ENCODE measurements around the gene PPP2R2C.

The PPP2R2C gene

DNA sequence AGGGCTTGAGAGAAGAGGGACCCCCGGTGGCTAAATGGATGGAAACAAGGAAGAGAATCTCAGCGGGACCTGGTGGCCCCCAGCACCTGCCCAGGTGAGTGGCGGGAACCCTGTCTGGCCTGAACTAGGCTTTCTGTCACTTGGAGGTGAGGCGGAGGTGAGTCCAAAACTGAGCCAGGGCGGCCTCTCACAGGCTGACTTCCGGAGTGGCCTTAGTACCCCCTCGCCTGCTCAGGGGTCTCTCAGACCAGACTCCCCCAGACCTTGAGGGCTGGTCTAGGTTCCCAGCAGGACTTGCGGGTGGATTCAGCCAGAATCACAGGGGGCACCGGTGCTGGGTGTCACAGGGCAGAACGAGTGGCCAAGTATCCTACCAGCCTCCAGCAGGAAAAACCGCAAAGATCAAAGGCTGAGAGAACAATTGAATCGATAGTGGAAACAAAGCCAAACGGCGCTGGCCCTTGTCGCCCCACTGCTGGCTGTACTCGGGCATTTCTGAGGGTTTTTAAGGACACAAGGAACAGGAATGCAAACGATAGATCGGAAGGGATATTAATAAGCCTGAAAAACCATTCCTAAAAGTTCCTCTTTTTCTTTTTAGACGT is 135.0 kb downstream of the PPP2R2C start:
- no peak overlapping the region for H3K27ac Mint-ChIP-seq
- H3K4me3 Mint-ChIP-seq, result no peak overlapping the region
- peaks cover 28% of the 10 kb centered on the region for H3K27me3 Mint-ChIP-seq
- no peaks in the 10 kb centered on the region for H3K9me3 Mint-ChIP-seq (ENCODE audit: low read depth)
- H3K36me3 Mint-ChIP-seq, result no peaks in the 10 kb centered on the region
- H3K4me1 Mint-ChIP-seq (ENCODE audit: low read depth), result peaks cover 13% of the 10 kb centered on the region

- Mint-ChIP-seq H3K4me1 (ENCODE audit: low read depth) (peaks cover 13% of the 10 kb centered on the region), H3K27me3 (peaks cover 25% of the 10 kb centered on the region), H3K36me3 (no peaks in the 10 kb centered on the region), H3K4me3 (no peak overlapping the region), H3K9me3 (ENCODE audit: low read depth) (no peaks in the 10 kb centered on the region), H3K27ac (no peak overlapping the region)
Observed at GRCh38 chr4:6336166-6336565, 136.2 kb downstream of the PPP2R2C start.

DNA sequence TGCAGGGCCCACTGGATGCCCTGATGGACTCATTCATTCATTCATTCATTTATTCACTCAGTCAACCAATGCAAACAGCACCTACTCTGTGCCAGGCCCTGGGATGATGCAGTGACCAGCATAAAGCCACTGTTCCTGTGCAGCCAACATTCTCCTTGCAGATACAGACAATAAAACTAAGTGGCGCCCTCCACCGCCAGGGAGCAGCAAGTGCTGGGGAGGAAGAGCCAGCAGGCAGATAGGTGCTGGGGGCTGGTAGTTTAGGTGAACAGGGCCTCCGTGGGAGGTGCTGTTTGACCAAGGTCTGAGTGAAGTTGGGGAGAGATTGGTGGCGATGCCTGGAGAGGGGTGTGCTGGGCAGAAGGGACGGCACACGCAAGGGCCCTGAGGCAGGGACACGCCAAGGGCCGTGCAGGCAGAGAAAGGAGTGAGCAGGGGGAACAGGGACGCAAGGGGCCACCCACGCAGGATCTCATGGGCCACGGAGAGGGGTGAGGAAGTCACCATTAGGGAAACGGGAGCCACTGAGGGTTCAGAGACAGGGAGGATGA is 137.3 kb downstream of the PPP2R2C start:
- no peaks in the 10 kb centered on the region for H3K36me3 Mint-ChIP-seq
- peaks cover 21% of the 10 kb centered on the region for H3K27me3 Mint-ChIP-seq
- no peak overlapping the region for H3K4me3 Mint-ChIP-seq
- H3K27ac Mint-ChIP-seq, result no peak overlapping the region
- no peaks in the 10 kb centered on the region for H3K9me3 Mint-ChIP-seq (ENCODE audit: low read depth)
- peaks cover 13% of the 10 kb centered on the region for H3K4me1 Mint-ChIP-seq (ENCODE audit: low read depth)

DNA sequence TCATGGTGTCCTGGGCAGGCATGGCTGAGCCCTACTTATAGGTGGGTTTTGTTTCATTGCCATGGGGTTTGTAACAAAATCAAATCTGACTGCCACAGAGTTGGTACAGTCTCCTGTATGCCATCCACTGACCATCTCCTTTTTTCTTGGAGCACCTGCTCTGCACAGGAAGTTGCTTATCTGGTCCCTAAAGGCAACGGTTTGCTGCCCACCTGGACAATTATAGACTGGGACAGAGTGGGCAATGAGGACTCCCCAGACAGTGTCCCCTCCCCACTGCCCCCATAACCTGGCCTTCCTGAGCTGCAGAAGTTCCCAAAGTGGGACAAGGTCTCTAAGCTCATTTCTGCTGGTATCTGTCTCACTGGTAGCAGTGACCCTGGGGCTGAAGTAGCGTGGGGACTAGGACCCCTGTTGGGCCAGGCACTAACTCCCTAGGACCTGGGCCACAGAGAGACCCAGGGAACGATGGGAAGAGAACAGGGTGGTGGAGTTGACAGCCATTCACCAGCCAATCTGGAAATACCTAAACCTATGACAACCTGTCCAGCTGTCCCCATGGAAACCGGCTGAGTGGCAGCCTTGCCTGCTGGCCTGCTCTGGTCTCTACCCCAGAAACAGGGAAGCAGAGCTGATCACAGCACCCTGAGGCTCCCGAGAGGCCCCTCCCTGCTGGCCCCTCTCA is 138.1 kb downstream of the PPP2R2C start:
- H3K27me3 Mint-ChIP-seq, result peaks cover 21% of the 10 kb centered on the region
- peaks cover 13% of the 10 kb centered on the region for H3K4me1 Mint-ChIP-seq (ENCODE audit: low read depth)
- H3K27ac Mint-ChIP-seq, result no peak overlapping the region
- no peaks in the 10 kb centered on the region for H3K9me3 Mint-ChIP-seq (ENCODE audit: low read depth)
- no peaks in the 10 kb centered on the region for H3K36me3 Mint-ChIP-seq
- no peak overlapping the region for H3K4me3 Mint-ChIP-seq

DNA sequence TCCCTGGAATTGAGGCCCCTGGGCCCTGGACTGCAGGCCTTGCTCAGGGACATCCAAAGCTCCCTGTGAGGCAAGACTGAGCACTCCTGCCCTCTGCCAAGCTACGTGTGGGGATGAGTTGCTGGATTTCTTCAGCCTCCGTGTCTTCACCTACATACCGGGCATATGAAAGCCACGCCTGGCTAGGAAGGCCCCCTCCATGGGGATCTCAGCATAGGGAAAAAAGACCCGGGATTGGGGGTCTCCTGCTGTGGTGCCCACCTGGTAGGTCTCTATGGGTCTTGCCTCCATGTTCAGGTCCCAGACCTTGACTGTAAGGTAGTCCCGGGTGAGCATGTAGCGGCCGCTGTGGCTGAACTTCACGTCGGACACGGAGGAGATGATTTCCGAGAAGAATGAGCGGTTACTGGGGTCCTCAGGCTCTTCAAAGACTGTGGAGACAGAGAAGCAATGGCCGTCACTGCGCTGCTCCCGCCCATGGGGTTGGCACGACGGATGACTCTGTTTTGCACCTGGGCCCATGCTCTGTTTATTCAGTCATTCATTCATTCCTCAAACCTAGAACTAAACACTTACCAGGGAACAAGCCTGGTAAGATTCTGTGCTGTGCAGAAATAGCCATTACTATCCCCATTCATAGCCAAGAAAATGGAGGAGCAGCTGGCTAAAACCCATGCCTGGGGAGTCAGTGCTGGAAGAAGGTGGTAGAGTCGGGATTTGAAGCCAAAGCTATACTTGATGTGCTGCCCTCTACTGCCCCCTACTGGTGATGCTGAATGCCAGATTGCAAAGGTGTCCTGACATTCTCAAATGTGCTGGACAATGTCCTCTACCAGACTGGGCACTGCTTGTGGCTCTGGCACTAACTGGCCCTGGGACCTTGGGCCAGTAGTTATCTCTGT is 138.9 kb downstream of the PPP2R2C start:
- H3K27me3 Mint-ChIP-seq, result peaks cover 18% of the 10 kb centered on the region
- H3K4me3 Mint-ChIP-seq, result no peak overlapping the region
- no peaks in the 10 kb centered on the region for H3K36me3 Mint-ChIP-seq
- no peak overlapping the region for H3K27ac Mint-ChIP-seq
- H3K9me3 Mint-ChIP-seq (ENCODE audit: low read depth), result no peaks in the 10 kb centered on the region
- H3K4me1 Mint-ChIP-seq (ENCODE audit: low read depth), result peaks cover 12% of the 10 kb centered on the region

DNA sequence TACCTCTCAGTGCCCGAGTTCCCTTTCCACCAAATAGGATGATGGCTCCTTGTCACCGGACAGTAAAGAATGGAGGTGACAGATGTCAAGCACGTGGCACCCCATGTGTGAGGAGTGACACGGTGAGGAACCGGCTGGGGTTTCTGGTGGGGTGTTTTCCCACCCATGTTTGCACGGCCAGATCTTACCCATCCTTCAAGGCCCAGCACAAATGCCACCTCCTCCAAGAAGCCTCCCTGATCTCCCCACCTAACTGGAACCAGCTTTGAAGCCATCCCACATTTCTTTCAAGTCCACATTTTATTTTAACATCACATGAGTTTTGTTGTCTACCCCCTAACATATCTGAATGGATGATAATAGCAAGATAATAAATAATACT is 139.8 kb downstream of the PPP2R2C start:
- Mint-ChIP-seq H3K4me1 (ENCODE audit: low read depth) (peaks cover 3% of the 10 kb centered on the region), H3K4me3 (no peak overlapping the region), H3K27me3 (peaks cover 19% of the 10 kb centered on the region), H3K9me3 (ENCODE audit: low read depth) (no peaks in the 10 kb centered on the region), H3K36me3 (no peaks in the 10 kb centered on the region), H3K27ac (no peak overlapping the region)

DNA sequence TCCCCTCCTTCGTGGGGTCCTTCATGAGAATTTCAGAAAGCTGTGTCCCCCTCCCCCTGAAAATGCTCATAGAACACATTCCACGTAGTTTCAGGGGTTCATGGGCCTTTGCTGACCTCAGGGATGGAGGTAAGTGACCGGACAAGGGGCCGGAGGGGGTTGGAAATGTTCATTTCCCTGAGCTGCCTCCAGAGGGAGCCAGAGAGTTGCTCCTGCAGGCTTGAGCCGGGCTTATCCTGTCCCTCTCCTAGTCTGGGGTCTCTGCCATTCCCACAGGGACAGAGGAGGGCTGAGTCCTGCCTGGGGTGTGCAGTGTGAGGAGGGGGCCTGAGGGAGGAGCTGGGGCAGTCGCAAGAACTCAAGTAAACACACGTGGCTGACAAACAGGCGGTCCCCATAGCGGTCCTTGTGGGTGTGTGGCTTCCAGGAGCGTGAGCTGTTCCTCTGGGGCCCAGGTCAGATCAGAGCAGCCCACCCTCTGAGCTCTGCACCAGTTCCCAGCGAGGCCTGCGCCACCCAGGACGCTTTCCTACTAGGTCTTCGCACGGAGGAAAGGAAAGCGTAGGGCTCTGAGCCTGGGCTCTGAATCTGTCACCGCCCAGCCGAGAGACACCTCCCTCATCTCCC is 140.3 kb downstream of the PPP2R2C start:
- Mint-ChIP-seq H3K4me1 (ENCODE audit: low read depth) (no peaks in the 10 kb centered on the region), H3K27me3 (peaks cover 19% of the 10 kb centered on the region), H3K9me3 (ENCODE audit: low read depth) (no peaks in the 10 kb centered on the region), H3K4me3 (no peak overlapping the region), H3K27ac (no peak overlapping the region), H3K36me3 (no peaks in the 10 kb centered on the region)

- no peaks in the 10 kb centered on the region for H3K4me1 Mint-ChIP-seq (ENCODE audit: low read depth)
- H3K27me3 Mint-ChIP-seq, result peaks cover 15% of the 10 kb centered on the region
- no peaks in the 10 kb centered on the region for H3K9me3 Mint-ChIP-seq (ENCODE audit: low read depth)
- no peak overlapping the region for H3K27ac Mint-ChIP-seq
- no peak overlapping the region for H3K4me3 Mint-ChIP-seq
- H3K36me3 Mint-ChIP-seq, result no peaks in the 10 kb centered on the region
Observed at GRCh38 chr4:6331468-6331867, 140.9 kb downstream of the PPP2R2C start.

- Mint-ChIP-seq H3K36me3 (no peaks in the 10 kb centered on the region), H3K4me3 (no peak overlapping the region), H3K9me3 (ENCODE audit: low read depth) (no peaks in the 10 kb centered on the region), H3K4me1 (ENCODE audit: low read depth) (no peaks in the 10 kb centered on the region), H3K27ac (no peak overlapping the region), H3K27me3 (peaks cover 18% of the 10 kb centered on the region)
Observed at GRCh38 chr4:6331018-6331417, 141.4 kb downstream of the PPP2R2C start.

- H3K4me1 Mint-ChIP-seq (ENCODE audit: low read depth), result no peaks in the 10 kb centered on the region
- no peaks in the 10 kb centered on the region for H3K36me3 Mint-ChIP-seq
- no peak overlapping the region for H3K4me3 Mint-ChIP-seq
- peaks cover 19% of the 10 kb centered on the region for H3K27me3 Mint-ChIP-seq
- H3K27ac Mint-ChIP-seq, result no peak overlapping the region
- H3K9me3 Mint-ChIP-seq (ENCODE audit: low read depth), result no peaks in the 10 kb centered on the region
Observed at GRCh38 chr4:6330384-6330767, 142.0 kb downstream of the PPP2R2C start.

DNA sequence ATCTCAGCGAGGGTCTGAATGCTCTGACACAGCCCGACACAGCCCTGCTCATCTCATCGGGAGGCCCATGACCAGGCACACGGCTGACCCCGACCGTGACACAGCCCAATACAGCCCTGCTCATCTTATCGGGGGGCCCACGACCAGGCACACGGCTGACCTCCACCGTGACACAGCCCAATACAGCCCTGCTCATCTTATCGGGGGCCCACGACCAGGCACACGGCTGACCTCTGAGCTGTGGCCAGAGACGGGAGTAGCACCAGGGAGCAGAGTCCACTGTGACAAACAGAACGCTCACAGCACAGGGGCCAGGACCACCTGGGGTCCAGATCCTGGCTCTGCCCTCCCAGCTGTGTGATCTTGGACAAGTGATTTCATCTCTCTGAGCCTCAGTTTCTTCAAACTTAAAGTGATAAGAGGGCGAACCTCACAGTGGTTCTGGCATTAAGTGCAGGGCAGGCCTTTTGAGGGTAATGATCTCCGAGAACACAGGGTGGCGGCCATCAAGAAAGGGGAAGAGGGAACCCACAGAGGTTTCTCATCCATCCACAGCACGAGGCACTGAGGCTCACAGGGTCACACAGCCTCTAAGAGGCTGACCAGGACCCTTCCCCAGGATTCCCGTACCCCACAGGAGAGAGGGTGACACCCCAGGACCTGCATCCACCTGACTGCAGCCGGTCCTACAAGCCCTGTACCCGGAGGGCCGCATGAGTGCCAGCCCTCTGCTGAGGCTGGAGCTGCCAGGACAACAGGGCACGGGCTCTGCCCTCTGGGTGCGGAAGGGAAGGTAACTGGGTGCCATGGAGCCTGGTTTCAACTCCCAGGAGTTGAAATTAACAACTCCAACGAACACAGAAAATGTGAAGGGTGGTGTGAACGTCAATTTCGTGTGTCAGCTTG is 142.7 kb downstream of the PPP2R2C start:
- Mint-ChIP-seq H3K4me1 (ENCODE audit: low read depth) (no peaks in the 10 kb centered on the region), H3K27ac (no peak overlapping the region), H3K36me3 (no peaks in the 10 kb centered on the region), H3K27me3 (peaks cover 14% of the 10 kb centered on the region), H3K9me3 (ENCODE audit: low read depth) (no peaks in the 10 kb centered on the region), H3K4me3 (no peak overlapping the region)

- H3K27me3 Mint-ChIP-seq, result peaks cover 14% of the 10 kb centered on the region
- no peaks in the 10 kb centered on the region for H3K36me3 Mint-ChIP-seq
- H3K9me3 Mint-ChIP-seq (ENCODE audit: low read depth), result no peaks in the 10 kb centered on the region
- no peak overlapping the region for H3K4me3 Mint-ChIP-seq
- H3K27ac Mint-ChIP-seq, result no peak overlapping the region
- H3K4me1 Mint-ChIP-seq (ENCODE audit: low read depth), result no peaks in the 10 kb centered on the region
Observed at GRCh38 chr4:6328526-6328925, 143.9 kb downstream of the PPP2R2C start.

DNA sequence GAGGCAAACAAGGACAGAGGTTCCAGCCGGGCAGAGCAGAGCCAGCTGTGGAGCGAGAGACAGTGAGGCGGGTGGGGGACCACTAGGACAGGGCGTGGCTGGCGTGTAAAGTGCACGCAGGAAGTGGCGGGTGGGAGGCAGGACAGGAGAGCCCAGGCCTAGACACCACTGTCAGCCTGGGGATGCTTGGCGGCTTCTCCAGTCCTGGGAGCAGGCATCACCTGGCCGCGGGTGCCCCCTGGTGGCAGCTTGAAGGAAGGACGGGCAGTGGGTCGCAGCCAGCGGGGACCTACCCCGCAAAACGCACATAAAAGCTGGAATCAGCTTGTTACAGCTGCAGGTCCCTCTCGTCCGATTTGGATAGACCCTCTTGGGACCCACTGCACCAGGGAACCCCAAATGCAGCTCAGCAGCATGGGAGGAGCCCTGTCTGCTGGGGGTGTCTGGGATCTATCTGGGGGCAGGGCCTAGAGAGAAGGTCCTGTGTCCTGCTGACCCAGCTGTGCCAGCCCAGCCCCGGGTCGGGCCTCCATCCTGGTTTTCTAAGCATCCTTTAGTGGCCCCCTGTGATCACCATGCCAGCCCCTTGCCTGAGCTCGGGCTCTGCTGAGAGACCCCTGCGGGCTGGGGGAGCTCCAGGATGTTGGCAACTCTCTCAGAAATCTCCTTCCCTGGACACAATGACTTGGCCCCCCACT is 145.0 kb downstream of the PPP2R2C start:
- Mint-ChIP-seq H3K27me3 (peaks cover 9% of the 10 kb centered on the region), H3K36me3 (no peaks in the 10 kb centered on the region), H3K27ac (no peak overlapping the region)

More for the DNA sequence above, 145.0 kb downstream of the PPP2R2C start:
- Mint-ChIP-seq H3K9me3 (ENCODE audit: low read depth) (no peaks in the 10 kb centered on the region), H3K4me1 (ENCODE audit: low read depth) (no peaks in the 10 kb centered on the region), H3K4me3 (no peak overlapping the region)

Data from activated naive CD8-positive, alpha-beta T cell (primary cell).